HG03575 (cell line): ENCODE data around the gene MICAL2.

Source experiments
- ATAC-seq: cut with Tn5 transposase; IDR thresholded peaks from one replicate; pipeline ENCODE4 v1.9.1; 2021; ENCODE audit not compliant: unreplicated experiment, insufficient number of reproducible peaks, low FRiP score; ENCODE audit errors: extremely low read depth

Gene MICAL2

GRCh38 chr11:12076840-12077534 is 33.4 kb upstream of the MICAL2 start:
- no peak for ATAC-seq

- no peak for ATAC-seq
Observed at GRCh38 chr11:12077535-12078280, 32.7 kb upstream of the MICAL2 start.

GRCh38 chr11:12079726-12080556 is 30.4 kb upstream of the MICAL2 start:
- ATAC-seq, result no peak

DNA sequence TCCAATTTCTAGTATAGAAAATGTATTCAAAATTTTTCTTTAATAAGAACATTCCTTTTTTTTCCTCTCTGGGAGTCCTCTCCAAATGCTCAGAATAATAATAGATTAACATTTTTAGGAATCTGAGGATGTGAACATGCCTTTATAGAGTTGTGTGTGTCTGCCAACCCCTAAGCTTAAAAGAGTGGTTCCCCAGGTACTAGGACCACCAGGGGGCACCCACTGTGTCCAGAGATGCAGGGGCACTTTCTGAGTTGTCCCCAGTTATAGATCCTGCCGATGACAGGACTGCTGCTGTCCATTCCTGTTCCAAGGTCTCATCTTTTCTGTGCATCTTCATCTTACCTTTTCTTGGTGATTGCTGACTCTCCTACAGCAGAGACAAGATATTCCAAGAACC is 27.0 kb upstream of the MICAL2 start:
- ATAC-seq, result no peak

- ATAC-seq, result no peak
Observed at GRCh38 chr11:12084256-12084655, 26.1 kb upstream of the MICAL2 start.

DNA sequence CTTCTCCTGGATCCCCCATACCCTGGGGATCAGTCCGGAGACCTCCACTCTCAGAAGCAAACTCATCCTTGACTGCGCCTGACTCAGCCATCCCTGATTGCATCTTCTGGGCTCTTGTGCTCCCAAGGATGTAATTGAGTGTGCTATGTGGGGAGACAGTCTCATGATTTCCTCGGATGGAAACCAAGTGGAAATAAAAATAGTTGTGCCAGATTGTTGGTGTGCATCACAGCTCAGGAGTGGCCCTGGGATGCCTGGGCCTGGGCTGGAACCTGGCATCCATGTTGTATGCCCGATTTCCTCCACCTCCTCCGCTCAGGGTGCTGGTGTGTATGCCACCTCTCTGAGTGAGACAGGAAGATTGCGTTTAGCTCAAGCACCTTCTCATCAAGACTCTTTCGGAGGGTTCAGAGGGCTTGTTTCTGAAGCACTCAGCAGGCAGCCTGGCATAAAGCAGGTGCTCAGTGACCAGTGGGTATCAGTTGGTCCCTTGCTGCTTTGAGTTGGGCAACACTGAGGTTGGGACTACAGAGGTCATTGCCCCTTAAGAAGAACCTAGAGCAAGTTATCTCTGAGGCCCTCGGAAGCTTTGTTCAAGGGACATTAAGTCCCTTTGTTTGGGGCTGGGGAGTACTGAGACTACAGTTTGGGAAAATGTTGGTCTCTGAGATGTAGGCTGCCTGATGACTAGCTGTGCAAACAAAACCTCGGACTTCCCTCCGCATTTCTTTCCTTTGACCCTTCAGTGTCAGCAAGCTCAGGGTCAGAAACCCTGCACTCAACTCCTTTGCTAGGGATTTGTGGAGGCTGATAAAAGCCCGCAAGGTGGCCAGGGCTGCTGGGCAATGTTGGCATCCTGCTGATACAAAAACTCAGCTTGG is 24.8 kb upstream of the MICAL2 start:
- ATAC-seq, result no peak

GRCh38 chr11:12086271-12087074 is 23.9 kb upstream of the MICAL2 start:
- ATAC-seq, result no peak

- no peak for ATAC-seq
Observed at GRCh38 chr11:12087075-12088004, 23.1 kb upstream of the MICAL2 start.

DNA sequence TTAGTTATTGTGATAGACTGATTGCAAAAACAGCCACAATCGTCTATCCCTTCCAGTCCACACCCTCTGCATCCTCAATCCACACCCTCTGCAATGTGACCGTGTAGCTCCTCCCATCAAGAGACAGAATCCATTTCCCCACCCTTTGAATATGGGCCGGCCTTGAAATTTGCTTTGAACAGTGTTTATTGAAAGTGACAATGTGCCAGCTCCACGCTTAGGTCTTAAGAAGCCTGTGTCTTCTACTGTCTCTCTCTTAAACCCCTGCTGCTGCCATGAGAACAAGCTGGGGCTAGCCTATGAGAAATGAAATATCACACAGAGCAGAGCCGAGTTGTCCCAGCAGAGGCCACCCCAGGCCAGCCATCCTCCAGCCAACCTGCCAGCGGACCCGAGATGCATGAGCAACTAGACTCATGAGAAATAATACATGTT is 22.3 kb upstream of the MICAL2 start:
- no peak for ATAC-seq

DNA sequence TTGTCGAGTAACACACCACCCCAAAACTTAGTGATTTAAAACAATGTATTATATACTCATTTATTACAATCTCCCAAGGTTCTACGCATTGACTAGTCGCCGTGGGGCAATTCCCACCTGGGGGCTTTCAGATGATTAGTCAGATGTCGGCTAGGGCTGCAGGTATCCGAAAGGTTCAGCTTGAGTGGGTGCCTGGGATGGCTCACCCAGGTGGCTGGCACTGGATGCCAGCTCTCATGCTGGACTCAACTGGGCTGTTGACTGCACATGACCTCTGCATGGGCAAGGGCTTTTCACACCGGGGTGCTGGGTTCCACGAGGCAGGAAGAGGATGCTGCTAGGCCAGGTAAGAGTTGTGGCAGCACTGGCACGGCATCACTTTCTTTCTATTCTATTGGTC is 21.9 kb upstream of the MICAL2 start:
- no peak for ATAC-seq

- no peak for ATAC-seq
Observed at GRCh38 chr11:12089041-12089440, 21.3 kb upstream of the MICAL2 start.

DNA sequence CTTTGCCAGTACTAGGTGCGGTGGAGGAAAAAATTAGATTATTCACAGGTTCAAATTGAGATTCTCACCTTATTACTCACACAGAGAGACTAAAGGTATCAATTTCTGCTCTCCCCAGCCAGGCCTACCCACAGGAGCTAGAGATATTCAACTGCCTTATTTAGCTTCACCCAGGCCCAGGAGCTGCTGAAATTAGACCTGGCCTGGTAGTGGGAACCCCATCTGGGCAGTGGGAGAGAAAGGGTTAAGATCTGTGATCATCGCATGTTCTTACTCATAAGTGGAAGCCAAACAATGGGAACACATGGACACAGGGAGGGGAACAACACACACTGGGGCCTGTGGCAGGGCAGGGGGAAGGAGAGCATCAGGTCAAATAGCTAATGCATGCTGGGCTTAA is 20.9 kb upstream of the MICAL2 start:
- ATAC-seq, result no peak

DNA sequence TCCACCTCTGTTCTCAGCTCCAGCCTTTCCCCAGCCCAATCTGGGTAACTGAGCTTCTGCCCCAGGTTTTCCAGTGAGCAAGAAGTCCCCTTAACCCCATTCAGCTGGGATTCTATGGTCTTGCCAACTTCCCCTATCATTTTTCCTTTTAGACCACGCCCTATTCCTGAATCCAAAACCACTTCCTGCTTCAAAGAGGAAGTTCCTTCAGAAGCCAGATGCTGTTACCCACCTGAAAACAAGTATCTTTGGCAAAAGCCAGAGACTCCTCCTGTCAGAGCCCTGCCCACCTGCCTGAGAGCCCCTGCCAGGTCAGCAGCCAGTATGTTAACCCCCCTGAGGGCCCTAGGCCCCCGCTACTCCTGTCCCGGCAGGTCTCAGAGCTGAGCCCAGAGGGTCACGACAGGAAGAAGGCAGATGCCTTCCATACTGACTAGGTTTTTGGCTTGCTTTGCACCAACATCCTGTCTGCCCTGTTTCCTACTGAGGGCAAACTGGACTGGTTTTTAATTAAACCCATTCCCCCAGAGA is 20.3 kb upstream of the MICAL2 start:
- ATAC-seq, result no peak

DNA sequence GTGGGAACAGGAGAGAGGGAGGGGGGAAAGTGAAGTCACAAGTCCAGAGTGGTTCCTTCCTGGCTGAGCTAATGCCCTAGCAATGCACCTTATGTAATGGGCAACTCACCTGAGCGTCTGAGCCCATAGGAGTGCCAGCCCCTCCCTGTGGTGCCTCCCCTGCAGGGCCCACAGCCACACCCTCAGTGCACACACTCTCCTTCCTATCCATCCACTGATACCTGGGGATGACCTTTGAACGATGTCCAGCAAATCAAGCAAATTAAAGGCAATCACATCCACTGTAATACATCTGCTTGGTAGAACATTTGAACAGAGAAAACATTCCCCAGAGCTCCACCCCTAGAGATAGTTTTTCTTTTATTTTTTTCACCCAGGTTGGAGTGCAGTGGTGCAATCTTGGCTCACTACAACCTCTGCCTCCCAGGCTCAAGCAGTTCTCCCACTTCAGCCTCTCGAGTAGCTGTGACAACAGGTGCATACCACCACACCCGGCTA is 19.6 kb upstream of the MICAL2 start:
- no peak for ATAC-seq

DNA sequence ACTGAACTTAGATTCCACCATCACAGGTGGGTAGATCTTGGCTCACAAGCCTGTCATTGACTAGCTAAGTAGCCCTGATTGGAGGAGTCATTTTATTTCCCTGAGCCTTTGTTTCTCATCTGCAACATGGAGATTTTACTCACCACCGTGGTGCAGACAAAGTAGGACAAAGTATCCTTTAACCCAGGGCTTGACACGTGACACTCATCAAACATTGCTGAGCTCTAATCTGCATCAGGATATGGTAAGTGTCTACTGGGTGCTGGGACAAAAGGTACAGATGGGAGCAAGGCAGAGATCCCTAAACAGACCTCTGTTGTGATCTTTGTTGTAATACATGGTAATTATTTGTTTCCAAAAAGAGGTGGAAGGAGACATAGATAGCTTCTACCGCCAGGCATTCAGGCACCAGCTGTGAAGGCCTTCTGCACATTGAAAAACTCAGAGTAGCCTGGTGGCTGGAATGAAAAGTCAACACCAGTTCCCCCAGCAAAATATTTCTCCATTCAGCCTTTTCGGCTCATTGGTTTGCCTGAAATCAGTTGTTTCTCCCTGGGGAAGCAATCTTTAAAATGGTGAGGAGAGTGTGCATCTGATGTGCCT is 18.3 kb upstream of the MICAL2 start:
- ATAC-seq, result no peak

DNA sequence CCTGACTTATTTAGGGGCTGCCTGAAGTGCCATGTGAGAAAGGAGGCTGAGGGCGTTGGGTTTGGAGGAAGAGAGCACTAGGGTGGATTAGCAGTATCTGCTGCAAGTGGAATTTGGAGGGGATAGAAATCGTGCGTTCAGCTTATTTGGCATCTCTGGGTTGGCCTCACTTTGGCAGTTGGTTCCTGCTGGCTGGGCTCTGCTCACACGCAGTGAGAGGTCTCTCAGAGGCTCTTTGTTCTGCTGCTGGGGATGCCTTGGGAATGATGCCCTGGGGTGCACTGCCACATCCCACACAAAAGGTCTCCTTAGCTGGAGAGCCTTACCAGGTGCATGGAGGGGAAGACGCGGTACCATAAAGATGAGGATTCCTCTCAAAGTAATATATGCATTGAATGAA is 17.7 kb upstream of the MICAL2 start:
- ATAC-seq, result no peak
